ENCODE measurements around the gene CCDC9B. TPM values are rescaled to one million over a fixed set of nuclear protein-coding genes. Genes with fewer than 3 reads are reported as not detected.

Gene CCDC9B
- total RNA-seq, 1 donor from 2014 or later = 21.6 TPM

DNA sequence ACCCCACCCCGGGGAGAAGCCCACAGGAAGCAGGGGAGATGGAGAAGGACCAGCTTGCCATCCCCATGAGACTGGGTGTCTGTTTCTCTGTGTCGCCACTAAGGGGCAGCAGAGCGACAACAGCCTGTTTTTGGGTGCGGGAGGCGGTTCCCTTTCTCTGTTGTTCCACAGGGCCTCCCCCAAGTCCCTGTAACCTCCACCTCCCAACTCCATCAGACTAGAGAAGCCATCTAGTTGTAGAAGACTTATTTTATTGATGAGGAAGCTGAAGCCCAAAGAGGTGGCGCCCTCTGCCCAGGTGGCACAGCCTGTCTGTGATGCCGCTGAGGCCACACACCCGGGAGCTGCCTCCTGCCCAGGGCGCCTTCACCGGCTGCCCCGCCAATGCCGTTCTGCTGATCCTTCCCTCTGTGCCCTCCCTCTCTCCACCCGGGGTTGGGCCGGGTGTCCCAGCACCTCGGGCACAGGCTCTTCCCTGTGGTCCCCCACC lies 3.9 kb upstream of the CCDC9B start:
- Mint-ChIP-seq H3K36me3 (ENCODE audit: unreplicated experiment) (no peaks in the 10 kb centered on the region), H3K9me3 (ENCODE audit: unreplicated experiment) (no peaks in the 10 kb centered on the region), H3K4me1 (ENCODE audit: unreplicated experiment) (peaks cover 46% of the 10 kb centered on the region), H3K4me3 (ENCODE audit: unreplicated experiment) (no peak overlapping the region), H3K27me3 (ENCODE audit: unreplicated experiment) (no peaks in the 10 kb centered on the region), H3K27ac (ENCODE audit: unreplicated experiment) (peak overlapping the region; percentile 98)
- TF ChIP-seq, protein P1, sequence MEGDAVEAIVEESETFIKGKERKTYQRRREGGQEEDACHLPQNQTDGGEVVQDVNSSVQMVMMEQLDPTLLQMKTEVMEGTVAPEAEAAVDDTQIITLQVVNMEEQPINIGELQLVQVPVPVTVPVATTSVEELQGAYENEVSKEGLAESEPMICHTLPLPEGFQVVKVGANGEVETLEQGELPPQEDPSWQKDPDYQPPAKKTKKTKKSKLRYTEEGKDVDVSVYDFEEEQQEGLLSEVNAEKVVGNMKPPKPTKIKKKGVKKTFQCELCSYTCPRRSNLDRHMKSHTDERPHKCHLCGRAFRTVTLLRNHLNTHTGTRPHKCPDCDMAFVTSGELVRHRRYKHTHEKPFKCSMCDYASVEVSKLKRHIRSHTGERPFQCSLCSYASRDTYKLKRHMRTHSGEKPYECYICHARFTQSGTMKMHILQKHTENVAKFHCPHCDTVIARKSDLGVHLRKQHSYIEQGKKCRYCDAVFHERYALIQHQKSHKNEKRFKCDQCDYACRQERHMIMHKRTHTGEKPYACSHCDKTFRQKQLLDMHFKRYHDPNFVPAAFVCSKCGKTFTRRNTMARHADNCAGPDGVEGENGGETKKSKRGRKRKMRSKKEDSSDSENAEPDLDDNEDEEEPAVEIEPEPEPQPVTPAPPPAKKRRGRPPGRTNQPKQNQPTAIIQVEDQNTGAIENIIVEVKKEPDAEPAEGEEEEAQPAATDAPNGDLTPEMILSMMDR (IDR thresholded peaks at IDR 0.05) = peak; percentile 78
- DNase-seq (ENCODE audit: extremely low spot score, unreplicated experiment) = no peak

- no peaks in the 10 kb centered on the region for H3K27me3 Mint-ChIP-seq (ENCODE audit: unreplicated experiment)
- H3K4me1 Mint-ChIP-seq (ENCODE audit: unreplicated experiment) = peaks cover 51% of the 10 kb centered on the region
- no peak overlapping the region for H3K4me3 Mint-ChIP-seq (ENCODE audit: unreplicated experiment)
- H3K9me3 Mint-ChIP-seq (ENCODE audit: unreplicated experiment) = no peaks in the 10 kb centered on the region
- TF ChIP-seq, protein P1 (IDR thresholded peaks at IDR 0.05) = no peak
- peak overlapping the region; percentile 98 for H3K27ac Mint-ChIP-seq (ENCODE audit: unreplicated experiment)
- no peak for DNase-seq (ENCODE audit: extremely low spot score, unreplicated experiment)
- H3K36me3 Mint-ChIP-seq (ENCODE audit: unreplicated experiment) = no peaks in the 10 kb centered on the region
Observed at GRCh38 chr15:40344217-40344616, 3.5 kb upstream of the CCDC9B start.

DNA sequence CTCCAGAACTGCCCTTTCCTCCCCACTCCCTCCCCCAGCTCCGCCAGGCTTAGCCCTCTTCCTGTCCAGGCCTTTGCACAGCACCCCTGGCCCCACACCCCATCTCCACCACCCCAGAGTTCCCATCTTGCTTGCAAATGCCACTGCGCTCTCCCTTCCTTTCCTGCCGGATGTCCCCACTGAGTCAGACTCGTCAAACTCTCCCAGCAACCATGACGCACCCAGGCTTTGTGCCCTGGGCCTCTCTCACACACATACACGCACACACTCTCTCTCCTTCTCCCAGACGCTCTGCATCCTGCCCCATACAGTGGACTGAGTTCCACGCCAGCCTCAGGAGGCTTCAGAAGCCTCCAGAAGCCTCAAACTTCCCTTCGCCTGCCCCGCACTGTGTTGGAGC lies 2.8 kb upstream of the CCDC9B start:
- H3K4me3 Mint-ChIP-seq (ENCODE audit: unreplicated experiment) = peak overlapping the region; percentile 2
- H3K27me3 Mint-ChIP-seq (ENCODE audit: unreplicated experiment) = no peaks in the 10 kb centered on the region
- peak overlapping the region; percentile 98 for H3K27ac Mint-ChIP-seq (ENCODE audit: unreplicated experiment)
- H3K9me3 Mint-ChIP-seq (ENCODE audit: unreplicated experiment) = no peaks in the 10 kb centered on the region
- H3K36me3 Mint-ChIP-seq (ENCODE audit: unreplicated experiment) = no peaks in the 10 kb centered on the region
- H3K4me1 Mint-ChIP-seq (ENCODE audit: unreplicated experiment) = peaks cover 58% of the 10 kb centered on the region
- TF ChIP-seq, protein P1 (IDR thresholded peaks at IDR 0.05) = no peak
- DNase-seq (ENCODE audit: extremely low spot score, unreplicated experiment) = no peak

DNA sequence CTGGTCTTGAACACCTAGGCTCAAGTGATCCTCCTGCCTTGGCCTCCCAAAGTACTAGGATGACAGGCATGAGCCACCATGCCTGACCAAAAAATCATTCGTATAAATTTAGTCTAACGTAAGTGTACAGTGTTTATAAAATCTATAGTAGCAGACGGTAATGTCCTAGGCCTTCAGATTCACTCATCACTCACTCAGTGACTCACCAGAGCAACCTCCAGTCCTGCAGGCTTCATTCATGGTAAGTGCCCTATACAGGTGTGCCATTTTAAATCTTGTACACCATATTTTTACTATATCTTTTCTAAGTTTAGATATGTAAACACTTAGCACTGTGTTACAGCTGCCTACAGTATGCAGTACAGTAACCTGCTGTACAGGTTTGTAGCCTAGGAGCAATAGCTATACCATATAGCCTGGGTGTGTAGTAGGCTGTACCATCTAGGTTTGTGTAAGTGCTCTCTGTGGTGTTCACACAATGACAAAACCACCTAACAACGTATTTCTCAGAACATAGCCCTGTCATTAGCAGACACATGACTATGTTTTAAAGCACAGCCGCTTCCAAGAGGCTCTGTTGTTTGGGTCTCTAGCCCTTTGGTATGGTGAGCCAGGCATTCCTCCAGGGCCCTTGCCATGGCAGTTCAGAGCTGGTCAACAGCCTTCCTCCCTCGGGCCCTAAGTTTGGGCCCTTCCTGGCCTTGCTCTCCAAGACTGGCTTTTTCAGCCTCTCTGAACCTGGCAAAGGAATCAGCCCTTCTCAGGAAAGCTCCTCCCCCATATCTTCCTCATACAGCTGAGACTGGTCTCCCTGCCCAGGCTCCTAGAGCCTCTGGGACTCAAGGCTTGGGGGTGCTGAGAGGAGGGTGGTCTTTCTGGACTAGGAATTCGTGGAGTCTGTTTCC lies 1.9 kb upstream of the CCDC9B start:
- Mint-ChIP-seq H3K9me3 (ENCODE audit: unreplicated experiment) (no peaks in the 10 kb centered on the region), H3K27ac (ENCODE audit: unreplicated experiment) (peak overlapping the region; percentile 98), H3K36me3 (ENCODE audit: unreplicated experiment) (no peaks in the 10 kb centered on the region), H3K27me3 (ENCODE audit: unreplicated experiment) (no peaks in the 10 kb centered on the region), H3K4me3 (ENCODE audit: unreplicated experiment) (no peak overlapping the region), H3K4me1 (ENCODE audit: unreplicated experiment) (peaks cover 66% of the 10 kb centered on the region)
- DNase-seq (ENCODE audit: extremely low spot score, unreplicated experiment) = no peak
- TF ChIP-seq, protein P1 (IDR thresholded peaks at IDR 0.05) = no peak

DNA sequence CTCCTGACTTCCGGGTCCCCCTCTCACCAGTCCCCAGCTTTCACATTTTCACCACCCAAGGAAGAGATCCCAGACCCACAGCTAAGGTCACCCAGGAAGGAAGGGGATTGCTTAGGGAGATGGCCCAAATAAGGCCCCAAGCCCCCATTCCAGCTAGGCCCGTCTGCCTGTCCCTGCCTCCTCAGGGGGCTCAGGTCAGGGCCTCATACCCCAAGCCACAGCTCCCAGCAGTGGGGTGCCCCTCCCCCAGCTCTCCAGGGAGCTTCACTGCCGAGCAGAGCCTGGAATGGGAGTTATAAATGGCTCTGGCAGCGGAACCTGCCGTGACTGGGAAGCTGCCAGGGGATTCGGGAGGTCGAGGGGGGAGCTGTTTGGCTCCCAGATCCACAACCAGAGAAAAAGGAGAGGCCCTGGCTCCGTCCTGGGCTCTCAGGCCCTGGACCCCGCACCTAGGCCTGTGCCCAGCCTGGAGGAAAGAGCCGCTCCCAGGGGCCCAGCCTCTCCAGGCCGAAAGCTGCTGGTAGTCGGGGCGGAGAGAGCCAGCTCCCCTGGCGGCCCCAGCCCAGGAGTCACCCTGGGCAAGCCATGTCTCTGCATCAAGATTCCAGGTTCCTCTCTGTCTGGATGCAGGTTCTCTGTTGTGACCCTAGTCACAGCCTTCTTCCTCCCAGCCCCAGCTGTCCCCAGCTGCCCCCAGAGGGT lies 550 bp downstream of the CCDC9B start:
- Mint-ChIP-seq H3K9me3 (ENCODE audit: unreplicated experiment) (no peaks in the 10 kb centered on the region), H3K4me1 (ENCODE audit: unreplicated experiment) (peaks cover 86% of the 10 kb centered on the region), H3K27me3 (ENCODE audit: unreplicated experiment) (no peaks in the 10 kb centered on the region), H3K4me3 (ENCODE audit: unreplicated experiment) (peak overlapping the region; percentile 68), H3K27ac (ENCODE audit: unreplicated experiment) (peak overlapping the region; percentile 97), H3K36me3 (ENCODE audit: unreplicated experiment) (no peaks in the 10 kb centered on the region)
- no peak for DNase-seq (ENCODE audit: extremely low spot score, unreplicated experiment)
- TF ChIP-seq, protein P1 (IDR thresholded peaks at IDR 0.05) = peak; percentile 11

All from osteocyte (in vitro differentiated cells).